Amygdala (tissue), 56 donors: ENCODE measurements around the gene CIAO3.

Source experiments
- DNase-seq, 56 donors: peaks; one replicate each; lab custom pipeline; 2025; lab: John Stamatoyannopoulos, UW

CIAO3 gene

DNA sequence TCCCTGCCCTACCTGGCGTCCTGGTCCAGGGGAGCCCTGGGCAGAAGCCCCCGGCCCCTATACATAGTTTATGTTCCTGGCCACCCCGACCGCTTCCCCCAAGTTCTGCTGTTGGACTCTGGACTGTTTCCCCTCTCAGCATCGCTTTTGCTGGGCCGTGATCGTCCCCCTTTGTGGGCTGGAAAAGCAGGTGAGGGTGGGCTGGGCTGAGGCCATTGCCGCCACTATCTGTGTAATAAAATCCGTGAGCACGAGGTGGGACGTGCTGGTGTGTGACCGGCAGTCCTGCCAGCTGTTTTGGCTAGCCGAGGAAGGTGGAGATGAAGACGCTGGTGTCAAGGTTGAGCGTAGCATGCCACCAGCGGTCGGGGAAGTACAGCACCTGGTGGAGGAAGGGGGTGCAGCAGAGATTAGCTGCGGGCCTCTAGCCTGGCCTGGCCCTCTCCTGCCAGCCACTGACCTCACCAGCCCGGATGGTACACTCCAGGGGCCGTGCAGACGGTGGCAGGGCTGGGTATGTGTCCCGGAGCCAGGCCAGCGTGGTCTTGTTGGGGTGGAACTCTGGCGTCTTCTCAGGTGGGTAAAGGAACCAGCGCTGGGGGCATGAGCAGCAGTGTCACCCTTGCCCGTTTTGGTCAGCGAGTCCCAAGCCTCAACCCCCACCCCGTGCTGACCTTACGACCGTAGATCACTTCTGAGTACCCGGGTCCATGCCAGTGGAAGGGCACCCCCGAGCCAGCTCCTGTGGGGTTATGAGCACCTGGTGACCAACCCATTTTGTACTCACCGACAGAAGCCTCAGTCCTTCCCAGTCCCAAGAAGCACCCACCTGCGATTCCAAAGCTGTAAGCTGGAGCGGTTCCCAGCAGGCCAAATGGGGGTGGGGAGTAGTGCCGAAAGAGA lies 58.1 kb downstream of the CIAO3 start:
- DNase-seq = no peak

DNA sequence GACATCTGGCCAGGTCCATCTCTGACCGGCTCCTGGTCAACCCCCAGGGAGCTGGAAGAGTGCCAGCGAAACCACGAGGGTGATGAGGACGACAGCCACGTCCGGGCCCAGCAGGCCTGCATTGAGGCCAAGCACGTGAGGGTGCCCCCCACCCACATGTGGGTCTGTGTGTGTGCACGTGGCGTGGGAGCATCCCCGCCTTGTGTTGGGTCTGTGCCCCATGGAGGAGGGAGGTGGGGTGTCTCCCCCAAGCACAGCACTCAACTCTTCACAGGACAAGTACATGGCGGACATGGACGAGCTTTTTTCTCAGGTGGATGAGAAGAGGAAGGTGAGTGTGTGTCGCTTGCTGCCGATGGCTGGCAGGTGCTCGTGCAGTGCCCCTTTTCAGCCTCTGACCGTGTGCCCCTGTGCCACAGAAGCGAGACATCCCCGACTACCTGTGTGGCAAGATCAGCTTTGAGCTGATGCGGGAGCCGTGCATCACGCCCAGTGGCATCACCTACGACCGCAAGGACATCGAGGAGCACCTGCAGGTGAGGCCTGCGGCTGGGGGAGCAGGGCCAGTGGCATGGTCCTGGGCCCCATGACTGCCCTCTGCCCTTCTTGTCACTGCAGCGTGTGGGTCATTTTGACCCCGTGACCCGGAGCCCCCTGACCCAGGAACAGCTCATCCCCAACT lies 58.9 kb downstream of the CIAO3 start:
- DNase-seq = peak in 1 of 56 donors; percentile 22

DNA sequence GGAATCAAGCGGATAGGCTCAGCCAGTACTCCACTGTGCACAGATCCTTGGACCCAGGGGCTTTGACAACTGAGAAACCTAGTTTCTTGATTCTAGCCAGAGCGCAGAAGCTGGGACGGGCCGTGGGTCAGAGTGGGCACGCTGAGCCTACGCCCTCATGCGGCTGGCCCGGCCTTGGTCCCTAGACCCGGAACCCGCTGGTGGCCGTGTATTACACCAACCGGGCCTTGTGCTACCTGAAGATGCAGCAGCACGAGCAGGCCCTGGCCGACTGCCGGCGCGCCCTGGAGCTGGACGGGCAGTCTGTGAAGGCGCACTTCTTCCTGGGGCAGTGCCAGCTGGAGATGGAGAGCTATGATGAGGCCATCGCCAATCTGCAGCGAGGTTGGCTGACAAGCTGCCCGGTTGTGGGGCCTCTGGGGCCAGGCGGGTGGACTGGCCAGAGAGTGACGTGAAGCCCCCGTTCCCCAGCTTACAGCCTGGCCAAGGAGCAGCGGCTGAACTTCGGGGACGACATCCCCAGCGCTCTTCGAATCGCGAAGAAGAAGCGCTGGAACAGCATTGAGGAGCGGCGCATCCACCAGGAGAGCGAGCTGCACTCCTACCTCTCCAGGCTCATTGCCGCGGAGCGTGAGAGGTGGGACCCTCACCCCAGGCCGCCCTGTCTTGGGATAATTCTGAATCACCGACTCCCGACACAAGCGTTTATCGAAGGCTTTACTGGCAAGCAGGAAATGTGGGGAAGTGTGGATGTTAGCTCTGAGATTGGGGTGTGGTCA lies 59.6 kb downstream of the CIAO3 start:
- DNase-seq = peak in 2 of 56 donors; percentile 8 to 18

DNA sequence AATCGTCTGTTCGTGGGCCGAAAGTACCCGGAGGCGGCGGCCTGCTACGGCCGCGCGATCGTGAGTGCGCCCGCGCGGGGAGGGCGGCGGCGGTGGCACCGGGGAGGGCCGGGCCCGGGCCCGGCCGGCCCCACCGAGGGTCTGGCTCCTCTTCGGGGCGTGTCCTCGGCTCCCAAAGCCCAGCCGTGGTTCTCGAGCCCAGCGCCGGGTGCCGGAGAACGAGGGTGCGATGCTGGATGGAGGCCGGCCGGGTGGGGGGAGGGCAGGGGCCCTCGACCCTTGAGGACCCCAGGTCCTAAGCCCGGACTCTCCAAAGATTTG lies 60.2 kb downstream of the CIAO3 start:
- no peak for DNase-seq

DNA sequence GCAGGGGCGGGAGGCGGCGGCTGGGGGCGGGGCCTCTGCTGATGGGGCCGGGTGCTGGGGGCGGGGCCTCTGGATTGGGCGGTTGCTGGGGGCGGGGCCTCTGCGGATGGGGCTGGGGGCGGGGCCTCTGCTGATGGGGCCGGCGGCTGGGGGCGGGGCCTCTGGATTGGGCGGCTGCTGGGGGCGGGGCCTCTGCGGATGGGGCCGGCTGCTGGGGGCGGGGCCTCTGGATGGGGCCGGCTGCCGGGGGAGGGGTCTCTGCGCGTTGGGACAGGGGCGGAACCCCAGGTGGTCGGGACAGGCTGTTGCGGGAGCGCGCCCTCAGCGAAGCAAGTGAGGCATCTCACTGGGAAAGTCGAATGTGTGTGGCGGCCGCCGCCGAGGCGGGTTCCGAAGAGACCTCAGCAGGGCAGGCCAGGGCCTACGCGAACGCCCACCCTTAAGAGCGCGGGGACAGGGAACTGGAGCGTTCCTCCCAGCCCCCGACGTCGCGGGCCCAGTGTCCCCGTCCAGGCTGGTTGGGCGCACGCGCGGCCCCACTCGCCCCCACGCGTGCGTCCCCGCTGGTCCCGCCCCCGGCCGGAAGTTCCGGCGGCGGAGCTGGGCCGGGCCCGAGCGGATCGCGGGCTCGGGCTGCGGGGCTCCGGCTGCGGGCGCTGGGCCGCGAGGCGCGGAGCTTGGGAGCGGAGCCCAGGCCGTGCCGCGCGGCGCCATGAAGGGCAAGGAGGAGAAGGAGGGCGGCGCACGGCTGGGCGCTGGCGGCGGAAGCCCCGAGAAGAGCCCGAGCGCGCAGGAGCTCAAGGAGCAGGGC lies 60.8 kb downstream of the CIAO3 start, which contains the start of gene STUB1:
Gene STUB1, plus strand, starts transcription at position 597 of the 811 bp plus-strand sequence. Its CDS starts 116 bp downstream, at position 713.
- DNase-seq = peak in 55 of 56 donors; percentile 60 to 97 (median 86)
